HCT116 (cell line): ENCODE data around the gene DDX20. TPM values are rescaled to one million over a fixed set of nuclear protein-coding genes. Genes with fewer than 3 reads are reported as not detected.

ENCODE experiments used
- ATAC-seq: fragments of 200-7000 bp; cut with Tn5 transposase; 2 replicates; pipeline ENCODE4 v1.9.1; 2020; ENCODE audit warnings: mild to moderate bottlenecking, moderate library complexity
- BruUV-seq: library from RNA; stranded (reverse); fragments of 400-500 nt; replicated peaks from 2 replicates; lab custom pipeline; 2021; lab: Mats Ljungman, UMichigan
- CTCF ChIA-PET: fragments of 300-600 bp; sonication (Branson Sonifier 250); formaldehyde crosslinking; loops from one replicate; lab custom pipeline; 2021; ENCODE audit warnings: antibody characterized with exemption; lab: Charles Lee
- POLR2A ChIA-PET: fragments of 300-600, 350-600 bp; sonication (Branson Sonifier 250); formaldehyde crosslinking; loops from one replicate; lab custom pipeline; 2021; ENCODE audit warnings: antibody characterized with exemption; lab: Charles Lee
- RAD21 ChIA-PET, 2 experiments: fragments of 300-600 bp; sonication (Branson Sonifier 250); formaldehyde crosslinking; loops; one replicate each; lab custom pipeline; 2023; ENCODE audit warnings: low total read pairs in 2 of 2; ENCODE audit not compliant: uncharacterized antibody in 2 of 2, unreplicated experiment in 2 of 2, low non-redundant PET in 1 of 2; lab: Charles Lee
- DNase-seq: peaks from one replicate; pipeline ENCODE4 v3.0.0-alpha.2; 2010; ENCODE audit warnings: low read depth, low spot score
- H2AFZ ChIP-seq: fragments of 200-600 bp; shearing (Covaris generic), sonication (generic); 2 replicates; pipeline ENCODE4 v1.6.1; 2017; ENCODE audit warnings: low read depth, mixed run types, mixed read lengths, antibody characterized with exemption, low read length; ENCODE audit not compliant: poor library complexity, severe bottlenecking
- H3K27ac ChIP-seq: 2 replicates; pipeline ENCODE4 v1.5.1; 2012; ENCODE audit warnings: low read depth, low read length
- H3K27me3 ChIP-seq: fragments of 200-600 bp; sonication (generic); 2 replicates; pipeline ENCODE4 v1.6.1; 2016; ENCODE audit warnings: mixed run types, low read length, mixed read lengths; ENCODE audit not compliant: insufficient read depth
- H3K36me3 ChIP-seq, 2 experiments: fragments of 200-500 bp in 1 of 2; fragments of 200-600 bp in 1 of 2; sonication (Bioruptor generic) in 1 of 2; sonication (generic) in 1 of 2; 2 replicates each; pipeline versions ENCODE4 v1.5.1 to v1.6.1; 2014 to 2016; ENCODE audit warnings: low read length in 2 of 2, inconsistent platforms in 1 of 2, mixed read lengths in 1 of 2, mixed run types in 1 of 2; ENCODE audit not compliant: insufficient read depth in 2 of 2, control insufficient read depth in 1 of 2
- H3K4me1 ChIP-seq, 2 experiments: fragments of 200-600 bp in 1 of 2; sonication (generic) in 1 of 2; 2 replicates each; pipeline versions ENCODE4 v1.5.1 to v1.6.1; 2012 to 2017; ENCODE audit warnings: low read length in 2 of 2, inconsistent platforms in 1 of 2, mild to moderate bottlenecking in 1 of 2, mixed read lengths in 1 of 2, mixed run types in 1 of 2, moderate library complexity in 1 of 2; ENCODE audit not compliant: insufficient read depth in 2 of 2, control insufficient read depth in 1 of 2
- H3K4me2 ChIP-seq: fragments of 200-600 bp; sonication (generic); 2 replicates; pipeline ENCODE4 v1.6.1; 2017; ENCODE audit warnings: mixed run types, low read length, mixed read lengths
- H3K4me3 ChIP-seq, 2 experiments: fragments of 200-600 bp in 1 of 2; sonication (generic) in 1 of 2; replicated peaks in 1 of 2; 2 replicates each; pipeline ENCODE4 v1.5.1; 2011 to 2016; ENCODE audit warnings: low read length in 2 of 2, control low read depth in 1 of 2, low read depth in 1 of 2, mild to moderate bottlenecking in 1 of 2, mixed read lengths in 1 of 2, mixed run types in 1 of 2
- H3K79me2 ChIP-seq: fragments of 200-600 bp; sonication (generic); 2 replicates; pipeline ENCODE4 v1.6.1; 2017; ENCODE audit warnings: mild to moderate bottlenecking, mixed run types, low read length, moderate library complexity, mixed read lengths; ENCODE audit not compliant: insufficient read depth
- H3K9ac ChIP-seq: fragments of 200-600 bp; sonication (generic); 2 replicates; pipeline ENCODE4 v1.6.1; 2016; ENCODE audit warnings: low read length, mixed read lengths
- H3K9me2 ChIP-seq: fragments of 200-600 bp; sonication (generic), shearing (Covaris generic); 2 replicates; pipeline ENCODE4 v1.6.1; 2017; ENCODE audit warnings: mixed run types, mild to moderate bottlenecking, moderate library complexity; ENCODE audit not compliant: insufficient read depth
- H3K9me3 ChIP-seq, 2 experiments: fragments of 200-500 bp in 1 of 2; fragments of 200-600 bp in 1 of 2; sonication (Bioruptor generic) in 1 of 2; sonication (generic) in 1 of 2; 2 replicates each; pipeline ENCODE4 v1.6.1; 2014 to 2017; ENCODE audit warnings: low read length in 2 of 2, mixed read lengths in 2 of 2, inconsistent platforms in 1 of 2, low read depth in 1 of 2, mild to moderate bottlenecking in 1 of 2, mixed run types in 1 of 2, moderate library complexity in 1 of 2; ENCODE audit not compliant: control insufficient read depth in 1 of 2, insufficient read depth in 1 of 2
- H4K20me1 ChIP-seq: fragments of 200-600 bp; sonication (generic), shearing (Covaris generic); 2 replicates; pipeline ENCODE4 v1.6.1; 2017; ENCODE audit warnings: mixed run types, mild to moderate bottlenecking, moderate library complexity; ENCODE audit not compliant: insufficient read depth
- ELF1 ChIP-seq: IDR thresholded peaks from 2 replicates; pipeline ENCODE4 v1.6.1; 2012; ENCODE audit warnings: low read depth, borderline replicate concordance
- EZH2 ChIP-seq: fragments of 200-600 bp; sonication (generic); IDR thresholded peaks from 2 replicates; pipeline ENCODE4 v1.6.1; 2017; ENCODE audit warnings: antibody characterized with exemption, mixed run types
- EZH2phosphoT487 ChIP-seq: fragments of 200-600 bp; IDR thresholded peaks from 2 replicates; pipeline ENCODE4 v1.6.1; 2018; ENCODE audit warnings: antibody characterized with exemption, borderline replicate concordance
- YY1 ChIP-seq: IDR thresholded peaks from 2 replicates; pipeline ENCODE4 v1.6.1; 2011; ENCODE audit warnings: low read length, low read depth, moderate library complexity, mild to moderate bottlenecking; ENCODE audit not compliant: insufficient replicate concordance; ENCODE audit errors: extremely low read depth
- intact Hi-C: fragments of 100-400 bp; cut with micrococcal nuclease; formaldehyde crosslinking; loops from 2 replicates; pipeline ENCODE4 v1.10.0; 2022
- total RNA-seq: library from RNA; stranded (reverse); gene quantifications from one replicate; pipeline ENCODE4 v1.2.1, GENCODE V29; 2021; ENCODE audit not compliant: unreplicated experiment

DDX20 gene
- total RNA-seq, 1 experiment from 2014 or later: 14.9 TPM

- Histone ChIP-seq H3K9ac (no peak overlapping the region), H3K36me3 (no peaks in the 10 kb centered on the region), H3K4me3 (no peak overlapping the region), H3K9me2 (no peaks in the 10 kb centered on the region), H3K79me2 (no peaks in the 10 kb centered on the region), H2AFZ (no peak overlapping the region), H4K20me1 (no peaks in the 10 kb centered on the region), H3K27me3 (no peaks in the 10 kb centered on the region), H3K4me2 (no peak overlapping the region), H3K4me1 (peaks cover 9 to 16% of the 10 kb centered on the region in 2 experiments; a peak in 3 of 4 replicates), H3K27ac (no peak overlapping the region)
- DNase-seq (no peak), ATAC-seq (no peak)
- CTCF ChIA-PET: no interaction called here
- intact Hi-C loops: no loop called here
- no TSS peak for BruUV-seq
- POLR2A ChIA-PET: no interaction called here
- RAD21 ChIA-PET: no interaction called here
- TF ChIP-seq ELF1 (no peak), YY1 (no peak), EZH2phosphoT487 (no peak)
- TF ChIP-seq, all 23 proteins: peak for 0
- H3K9me3 ChIP-seq: no peaks in the 10 kb centered on the region
Measured at GRCh38 chr1:111734426-111734825, 21.3 kb upstream of the DDX20 start.

- Histone ChIP-seq H3K4me2 (no peak overlapping the region), H3K9ac (no peak overlapping the region), H3K27me3 (no peaks in the 10 kb centered on the region), H3K36me3 (no peaks in the 10 kb centered on the region), H3K9me3 (no peaks in the 10 kb centered on the region), H3K79me2 (no peaks in the 10 kb centered on the region), H2AFZ (no peak overlapping the region), H4K20me1 (no peaks in the 10 kb centered on the region), H3K27ac (no peak overlapping the region), H3K4me1 (peaks cover 9 to 20% of the 10 kb centered on the region in 2 experiments; a peak in 3 of 4 replicates), H3K9me2 (no peaks in the 10 kb centered on the region), H3K4me3 (no peak overlapping the region)
- POLR2A ChIA-PET: no interaction called here
- no peak for TF ChIP-seq YY1
- no peak for TF ChIP-seq EZH2
- no TSS peak for BruUV-seq
- ATAC-seq (no peak), DNase-seq (no peak)
- CTCF ChIA-PET: no interaction called here
- intact Hi-C loops: no loop called here
- RAD21 ChIA-PET: no interaction called here
Measured at GRCh38 chr1:111734856-111735255, 20.8 kb upstream of the DDX20 start.
